ENCODE results near the gene KRTAP16-1.

DNA sequence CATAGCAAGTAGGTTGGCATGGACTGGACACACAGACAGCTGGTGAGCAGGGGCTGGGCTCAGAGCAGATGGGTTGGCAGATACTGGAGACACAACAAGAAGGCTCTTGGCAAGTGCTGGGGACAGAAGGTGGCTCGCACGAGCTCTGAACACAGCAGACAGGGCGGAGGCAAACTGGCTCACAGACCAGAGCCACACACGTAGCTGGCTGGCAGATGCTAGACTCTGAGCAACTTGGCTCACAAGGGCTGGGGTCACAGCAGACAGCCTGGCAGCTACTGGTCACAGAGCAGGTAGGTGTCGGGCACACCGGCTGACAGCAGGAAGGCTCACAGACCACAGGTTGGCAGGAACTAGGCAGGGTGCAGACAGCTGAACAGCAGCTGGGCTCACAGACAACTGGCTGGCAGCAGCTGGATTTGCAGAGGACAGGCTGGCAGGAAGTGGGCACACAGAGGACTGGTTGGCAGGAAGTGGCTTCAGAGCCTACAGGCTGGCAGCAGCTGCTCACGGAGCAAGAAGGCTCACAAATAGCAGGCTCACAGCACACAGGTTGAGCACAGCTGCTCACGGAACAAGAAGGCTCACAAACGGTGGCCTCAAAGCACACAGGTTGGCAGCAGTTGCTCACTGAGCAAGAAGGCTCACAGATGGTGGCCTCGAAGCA lies 725 bp downstream of the KRTAP16-1 start:
- TF ChIP-seq, protein P1, sequence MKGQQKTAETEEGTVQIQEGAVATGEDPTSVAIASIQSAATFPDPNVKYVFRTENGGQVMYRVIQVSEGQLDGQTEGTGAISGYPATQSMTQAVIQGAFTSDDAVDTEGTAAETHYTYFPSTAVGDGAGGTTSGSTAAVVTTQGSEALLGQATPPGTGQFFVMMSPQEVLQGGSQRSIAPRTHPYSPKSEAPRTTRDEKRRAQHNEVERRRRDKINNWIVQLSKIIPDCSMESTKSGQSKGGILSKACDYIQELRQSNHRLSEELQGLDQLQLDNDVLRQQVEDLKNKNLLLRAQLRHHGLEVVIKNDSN (CRISPR knock-in tag; IDR thresholded peaks at IDR 0.05): no peak
- TF ChIP-seq, protein P2, sequence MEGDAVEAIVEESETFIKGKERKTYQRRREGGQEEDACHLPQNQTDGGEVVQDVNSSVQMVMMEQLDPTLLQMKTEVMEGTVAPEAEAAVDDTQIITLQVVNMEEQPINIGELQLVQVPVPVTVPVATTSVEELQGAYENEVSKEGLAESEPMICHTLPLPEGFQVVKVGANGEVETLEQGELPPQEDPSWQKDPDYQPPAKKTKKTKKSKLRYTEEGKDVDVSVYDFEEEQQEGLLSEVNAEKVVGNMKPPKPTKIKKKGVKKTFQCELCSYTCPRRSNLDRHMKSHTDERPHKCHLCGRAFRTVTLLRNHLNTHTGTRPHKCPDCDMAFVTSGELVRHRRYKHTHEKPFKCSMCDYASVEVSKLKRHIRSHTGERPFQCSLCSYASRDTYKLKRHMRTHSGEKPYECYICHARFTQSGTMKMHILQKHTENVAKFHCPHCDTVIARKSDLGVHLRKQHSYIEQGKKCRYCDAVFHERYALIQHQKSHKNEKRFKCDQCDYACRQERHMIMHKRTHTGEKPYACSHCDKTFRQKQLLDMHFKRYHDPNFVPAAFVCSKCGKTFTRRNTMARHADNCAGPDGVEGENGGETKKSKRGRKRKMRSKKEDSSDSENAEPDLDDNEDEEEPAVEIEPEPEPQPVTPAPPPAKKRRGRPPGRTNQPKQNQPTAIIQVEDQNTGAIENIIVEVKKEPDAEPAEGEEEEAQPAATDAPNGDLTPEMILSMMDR (IDR thresholded peaks at IDR 0.05): no peak
- TF ChIP-seq ELF4 (CRISPR knock-in tag; IDR thresholded peaks at IDR 0.05; ENCODE audit: low read depth): no peak
- TF ChIP-seq ZNF138 (CRISPR knock-in tag; conservative IDR thresholded peaks at IDR 0.05): no peak
- TF ChIP-seq, protein P3, sequence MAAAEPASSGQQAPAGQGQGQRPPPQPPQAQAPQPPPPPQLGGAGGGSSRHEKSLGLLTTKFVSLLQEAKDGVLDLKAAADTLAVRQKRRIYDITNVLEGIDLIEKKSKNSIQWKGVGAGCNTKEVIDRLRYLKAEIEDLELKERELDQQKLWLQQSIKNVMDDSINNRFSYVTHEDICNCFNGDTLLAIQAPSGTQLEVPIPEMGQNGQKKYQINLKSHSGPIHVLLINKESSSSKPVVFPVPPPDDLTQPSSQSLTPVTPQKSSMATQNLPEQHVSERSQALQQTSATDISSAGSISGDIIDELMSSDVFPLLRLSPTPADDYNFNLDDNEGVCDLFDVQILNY (CRISPR knock-in tag; IDR thresholded peaks at IDR 0.05): no peak
